ENCODE data around the gene TMX1. TPM values are rescaled to one million over a fixed set of nuclear protein-coding genes. Genes with fewer than 3 reads are reported as not detected.

Gene TMX1
- total RNA-seq (2022; extraction: Qiagen RNA extraction) = 34.4 to 55.6 TPM (median 40.3 TPM) in 5 replicates

GRCh38 chr14:51239813-51240803 lies at the start of gene TMX1:
Gene TMX1, plus strand, starts transcription at chr14:51240247. Its CDS starts 46 bp downstream, at chr14:51240293.

Other genes with a start within 250 kb of the TMX1 start
- 10.8 to 13.5 TPM (median 12.4 TPM) in 5 replicates for gene TRIM9, start 145.1 kb upstream of the TMX1 start, total RNA-seq (2022; extraction: Qiagen RNA extraction)

All from A549 treated with AZD2906 at 1 μM for 4 hours (cell line).